Endodermal cell (in vitro differentiated cells): ENCODE data around the gene KCNN3. TPM values are rescaled to one million over a fixed set of nuclear protein-coding genes. Genes with fewer than 3 reads are reported as not detected.

Experiments
- DNase-seq: peaks from one replicate; pipeline ENCODE4 v3.0.0-alpha.2; 2017
- H3K27ac ChIP-seq: 2 replicates; pipeline ENCODE4 v1.5.1; 2013; ENCODE audit warnings: mild to moderate bottlenecking, low read depth, low read length, moderate library complexity
- H3K27me3 ChIP-seq: 2 replicates; pipeline ENCODE4 v1.6.1; 2013; ENCODE audit warnings: mild to moderate bottlenecking, low read length, moderate library complexity; ENCODE audit not compliant: insufficient read depth, control insufficient read depth, poor library complexity, severe bottlenecking
- H3K36me3 ChIP-seq: 2 replicates; pipeline ENCODE4 v1.7.0; 2013; ENCODE audit warnings: mild to moderate bottlenecking, low read length, moderate library complexity; ENCODE audit not compliant: control insufficient read depth, insufficient read depth
- H3K4me1 ChIP-seq: one replicate; pipeline ENCODE4 v1.7.0; 2013; ENCODE audit warnings: low read length; ENCODE audit not compliant: control insufficient read depth, insufficient read depth
- H3K4me3 ChIP-seq: 2 replicates; pipeline ENCODE4 v1.5.1; 2013; ENCODE audit warnings: mild to moderate bottlenecking, low read length, moderate library complexity
- H3K9ac ChIP-seq: 2 replicates; pipeline ENCODE4 v1.6.1; 2013; ENCODE audit warnings: mild to moderate bottlenecking, low read length, moderate library complexity; ENCODE audit not compliant: poor library complexity, severe bottlenecking; ENCODE audit errors: extremely low read depth
- H3K9me3 ChIP-seq: 2 replicates; pipeline ENCODE4 v1.6.1; 2013; ENCODE audit warnings: mild to moderate bottlenecking, low read length, moderate library complexity; ENCODE audit not compliant: control insufficient read depth
- H3K27ac Mint-ChIP-seq: 2 replicates; pipeline ENCODE4 v1.8.0; 2020; ENCODE audit warnings: mixed read lengths
- H3K27me3 Mint-ChIP-seq: 2 replicates; pipeline ENCODE4 v1.8.0; 2021; ENCODE audit warnings: mild to moderate bottlenecking, mixed read lengths; ENCODE audit not compliant: insufficient read depth
- H3K36me3 Mint-ChIP-seq: 2 replicates; pipeline ENCODE4 v1.8.0; 2020; ENCODE audit warnings: low read depth, mixed read lengths
- H3K4me1 Mint-ChIP-seq: 2 replicates; pipeline ENCODE4 v1.8.0; 2020; ENCODE audit warnings: mixed read lengths
- H3K4me3 Mint-ChIP-seq: 2 replicates; pipeline ENCODE4 v1.8.0; 2020; ENCODE audit warnings: mild to moderate bottlenecking, moderate library complexity, mixed read lengths
- H3K9me3 Mint-ChIP-seq: 2 replicates; pipeline ENCODE4 v1.8.0; 2020; ENCODE audit warnings: mild to moderate bottlenecking, mixed read lengths
- CTCF ChIP-seq: fragments of 200-600 bp; sonication (generic); conservative IDR thresholded peaks from 2 replicates; pipeline ENCODE4 v1.5.0; 2021; ENCODE audit warnings: antibody characterized with exemption, mild to moderate bottlenecking
- WGBS, 2 experiments: methylation state at CpG; one replicate each; pipeline versions ENCODE4 v1.1.5 to v1.1.7; 2013; ENCODE audit warnings: missing lambda C conversion rate in 2 of 2, mixed read lengths in 1 of 2; ENCODE audit not compliant: insufficient coverage in 1 of 2, insufficient read length in 1 of 2; 5-methylcytosine and 5-hydroxymethylcytosine counted together
- total RNA-seq, 2 donors: library from RNA; stranded (reverse); fragmentation: NEBNext Ultra II Directional in 1 of 2; extraction: Animal tissue kit (Norgen Biotek cat#: 25700) in 1 of 2; gene quantifications; 2 replicates in 1 of 2; 3 replicates in 1 of 2; pipeline ENCODE4 v1.2.1, GENCODE V29; 2021

Gene KCNN3
- total RNA-seq, 2 donors from 2014 or later: 0.57 to 0.75 TPM

- no peak for DNase-seq
- TF ChIP-seq CTCF: no peak
- H3K9me3 Mint-ChIP-seq: no peaks in the 10 kb centered on the region
- WGBS, 2 experiments: 37 to 68% methylated on average over 2 to 6 of the region's 6 CpGs
- no peaks in the 10 kb centered on the region for H3K36me3 Mint-ChIP-seq
- H3K4me1 Mint-ChIP-seq: peaks cover 12% of the 10 kb centered on the region
- no peaks in the 10 kb centered on the region for H3K36me3 ChIP-seq
- no peaks in the 10 kb centered on the region for H3K9me3 ChIP-seq
- H3K4me3 ChIP-seq: no peak overlapping the region
- H3K27me3 ChIP-seq: no peaks in the 10 kb centered on the region
- no peak overlapping the region for H3K27ac Mint-ChIP-seq
- H3K9ac ChIP-seq: no peak overlapping the region
- no peak overlapping the region for H3K27ac ChIP-seq
- H3K4me3 Mint-ChIP-seq: no peak overlapping the region
- H3K4me1 ChIP-seq: no peaks in the 10 kb centered on the region
- no peaks in the 10 kb centered on the region for H3K27me3 Mint-ChIP-seq
These were observed 47.4 kb downstream of the KCNN3 start for GRCh38 chr1:154822717-154823116.

- Histone ChIP-seq H3K27ac (no peak overlapping the region), H3K9ac (no peak overlapping the region)
- H3K27me3 Mint-ChIP-seq: no peaks in the 10 kb centered on the region
These were observed 47.8 kb downstream of the KCNN3 start for GRCh38 chr1:154822233-154822632.

GRCh38 chr1:154821083-154821482 lies 49.0 kb downstream of the KCNN3 start:
- H3K27me3 ChIP-seq: no peaks in the 10 kb centered on the region
- DNase-seq: no peak
- no peak overlapping the region for H3K9ac ChIP-seq
- Mint-ChIP-seq H3K36me3 (no peaks in the 10 kb centered on the region), H3K4me3 (no peak overlapping the region), H3K4me1 (peaks cover 12% of the 10 kb centered on the region), H3K9me3 (no peaks in the 10 kb centered on the region), H3K27ac (no peak overlapping the region), H3K27me3 (no peaks in the 10 kb centered on the region)
- TF ChIP-seq CTCF: no peak
- H3K27ac ChIP-seq: no peak overlapping the region
- H3K4me3 ChIP-seq: no peak overlapping the region
- WGBS, 2 experiments: 91 to 96% methylated on average over 5 to 7 of the region's 7 CpGs
- no peaks in the 10 kb centered on the region for H3K9me3 ChIP-seq
- H3K4me1 ChIP-seq: no peaks in the 10 kb centered on the region
- H3K36me3 ChIP-seq: no peaks in the 10 kb centered on the region

More at GRCh38 chr1:154822233-154822632, 47.8 kb downstream of the KCNN3 start:
- no peak for DNase-seq
- Mint-ChIP-seq H3K4me1 (peaks cover 12% of the 10 kb centered on the region), H3K27ac (no peak overlapping the region), H3K36me3 (no peaks in the 10 kb centered on the region), H3K9me3 (no peaks in the 10 kb centered on the region), H3K4me3 (no peak overlapping the region)
- Histone ChIP-seq H3K9me3 (no peaks in the 10 kb centered on the region), H3K36me3 (no peaks in the 10 kb centered on the region), H3K4me3 (no peak overlapping the region), H3K4me1 (no peaks in the 10 kb centered on the region), H3K27me3 (no peaks in the 10 kb centered on the region)
- no peak for TF ChIP-seq CTCF
- WGBS, 2 experiments: 77 to 83% methylated on average over 6 to 10 of the region's 10 CpGs
